HL-60 (cell line): Measurements from ENCODE around the gene ZNF256.
"Not testable (repeated sequence)": the region's sequence is repeated elsewhere in the genome, so short reads cannot be mapped to it uniquely, and the experiment has no call there.

Experiments
- DNase-seq, 2 experiments: peaks; one replicate each; pipeline ENCODE4 v3.0.0-alpha.2; 2010 to 2020; ENCODE audit warnings: low read depth in 1 of 2, low spot score in 1 of 2
- H3K27ac ChIP-seq: fragments of 250-450 bp; sonication (Bioruptor Pico); replicated peaks from 2 replicates; pipeline ENCODE4 v1.5.1; 2020; ENCODE audit warnings: mild to moderate bottlenecking, moderate library complexity
- H3K27me3 ChIP-seq: fragments of 250-450 bp; sonication (Bioruptor Pico); 2 replicates; pipeline ENCODE4 v1.5.1; 2021; ENCODE audit warnings: mild to moderate bottlenecking, moderate library complexity; ENCODE audit not compliant: insufficient read depth, poor library complexity, severe bottlenecking
- H3K4me3 ChIP-seq: replicated peaks from 2 replicates; pipeline ENCODE4 v1.5.1; 2011; ENCODE audit warnings: mild to moderate bottlenecking, control low read depth, low read length; ENCODE audit not compliant: insufficient read depth
- GABPA ChIP-seq: IDR thresholded peaks from 2 replicates; pipeline ENCODE4 v1.6.1; 2012; ENCODE audit warnings: low read depth
- POLR2AphosphoS5 ChIP-seq: IDR thresholded peaks from 2 replicates; pipeline ENCODE4 v1.6.1; 2012; ENCODE audit warnings: low read depth
- SPI1 ChIP-seq: IDR thresholded peaks from 2 replicates; pipeline ENCODE4 v1.6.1; 2012; ENCODE audit warnings: low read depth, mild to moderate bottlenecking, borderline replicate concordance
- TF ChIP-seq, protein P1 (sequence below): IDR thresholded peaks from 2 replicates; pipeline ENCODE4 v1.6.1; 2012; ENCODE audit warnings: low read depth; ENCODE audit not compliant: insufficient replicate concordance
- TF ChIP-seq, protein P2 (sequence below): IDR thresholded peaks from one replicate; pipeline ENCODE4 v1.5.1; 2011; ENCODE audit warnings: low read length, control low read depth, inconsistent platforms; ENCODE audit not compliant: insufficient read depth

The ZNF256 gene

DNA sequence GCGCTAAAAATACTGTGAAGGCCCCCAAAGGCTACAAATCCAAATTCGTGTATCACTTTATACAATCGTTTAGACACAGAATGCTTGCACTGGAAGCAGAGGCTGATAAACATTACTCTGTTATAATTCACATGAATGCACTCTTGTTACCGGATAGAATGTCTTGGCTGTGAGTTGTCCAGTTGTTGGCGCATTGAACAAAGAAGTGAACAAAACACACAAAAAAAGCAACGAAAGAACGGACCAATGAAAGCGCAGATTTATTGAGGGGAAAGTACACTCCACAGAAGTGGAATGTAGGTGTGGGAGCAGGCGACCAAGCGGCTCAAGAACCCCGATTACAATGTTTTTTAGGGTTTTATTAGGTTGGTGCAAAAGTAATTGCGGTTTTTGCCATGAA is 11.8 kb downstream of the ZNF256 start:
- H3K4me3 ChIP-seq = no peak overlapping the region
- no peak overlapping the region for H3K27ac ChIP-seq
- DNase-seq = no peak
- TF ChIP-seq SPI1 = no peak
- TF ChIP-seq, protein P1, sequence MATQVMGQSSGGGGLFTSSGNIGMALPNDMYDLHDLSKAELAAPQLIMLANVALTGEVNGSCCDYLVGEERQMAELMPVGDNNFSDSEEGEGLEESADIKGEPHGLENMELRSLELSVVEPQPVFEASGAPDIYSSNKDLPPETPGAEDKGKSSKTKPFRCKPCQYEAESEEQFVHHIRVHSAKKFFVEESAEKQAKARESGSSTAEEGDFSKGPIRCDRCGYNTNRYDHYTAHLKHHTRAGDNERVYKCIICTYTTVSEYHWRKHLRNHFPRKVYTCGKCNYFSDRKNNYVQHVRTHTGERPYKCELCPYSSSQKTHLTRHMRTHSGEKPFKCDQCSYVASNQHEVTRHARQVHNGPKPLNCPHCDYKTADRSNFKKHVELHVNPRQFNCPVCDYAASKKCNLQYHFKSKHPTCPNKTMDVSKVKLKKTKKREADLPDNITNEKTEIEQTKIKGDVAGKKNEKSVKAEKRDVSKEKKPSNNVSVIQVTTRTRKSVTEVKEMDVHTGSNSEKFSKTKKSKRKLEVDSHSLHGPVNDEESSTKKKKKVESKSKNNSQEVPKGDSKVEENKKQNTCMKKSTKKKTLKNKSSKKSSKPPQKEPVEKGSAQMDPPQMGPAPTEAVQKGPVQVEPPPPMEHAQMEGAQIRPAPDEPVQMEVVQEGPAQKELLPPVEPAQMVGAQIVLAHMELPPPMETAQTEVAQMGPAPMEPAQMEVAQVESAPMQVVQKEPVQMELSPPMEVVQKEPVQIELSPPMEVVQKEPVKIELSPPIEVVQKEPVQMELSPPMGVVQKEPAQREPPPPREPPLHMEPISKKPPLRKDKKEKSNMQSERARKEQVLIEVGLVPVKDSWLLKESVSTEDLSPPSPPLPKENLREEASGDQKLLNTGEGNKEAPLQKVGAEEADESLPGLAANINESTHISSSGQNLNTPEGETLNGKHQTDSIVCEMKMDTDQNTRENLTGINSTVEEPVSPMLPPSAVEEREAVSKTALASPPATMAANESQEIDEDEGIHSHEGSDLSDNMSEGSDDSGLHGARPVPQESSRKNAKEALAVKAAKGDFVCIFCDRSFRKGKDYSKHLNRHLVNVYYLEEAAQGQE = no peak
- TF ChIP-seq POLR2AphosphoS5 = no peak
- TF ChIP-seq, protein P2, sequence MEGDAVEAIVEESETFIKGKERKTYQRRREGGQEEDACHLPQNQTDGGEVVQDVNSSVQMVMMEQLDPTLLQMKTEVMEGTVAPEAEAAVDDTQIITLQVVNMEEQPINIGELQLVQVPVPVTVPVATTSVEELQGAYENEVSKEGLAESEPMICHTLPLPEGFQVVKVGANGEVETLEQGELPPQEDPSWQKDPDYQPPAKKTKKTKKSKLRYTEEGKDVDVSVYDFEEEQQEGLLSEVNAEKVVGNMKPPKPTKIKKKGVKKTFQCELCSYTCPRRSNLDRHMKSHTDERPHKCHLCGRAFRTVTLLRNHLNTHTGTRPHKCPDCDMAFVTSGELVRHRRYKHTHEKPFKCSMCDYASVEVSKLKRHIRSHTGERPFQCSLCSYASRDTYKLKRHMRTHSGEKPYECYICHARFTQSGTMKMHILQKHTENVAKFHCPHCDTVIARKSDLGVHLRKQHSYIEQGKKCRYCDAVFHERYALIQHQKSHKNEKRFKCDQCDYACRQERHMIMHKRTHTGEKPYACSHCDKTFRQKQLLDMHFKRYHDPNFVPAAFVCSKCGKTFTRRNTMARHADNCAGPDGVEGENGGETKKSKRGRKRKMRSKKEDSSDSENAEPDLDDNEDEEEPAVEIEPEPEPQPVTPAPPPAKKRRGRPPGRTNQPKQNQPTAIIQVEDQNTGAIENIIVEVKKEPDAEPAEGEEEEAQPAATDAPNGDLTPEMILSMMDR = no peak
- TF ChIP-seq GABPA = no peak
- H3K27me3 ChIP-seq = no peaks in the 10 kb centered on the region

DNA sequence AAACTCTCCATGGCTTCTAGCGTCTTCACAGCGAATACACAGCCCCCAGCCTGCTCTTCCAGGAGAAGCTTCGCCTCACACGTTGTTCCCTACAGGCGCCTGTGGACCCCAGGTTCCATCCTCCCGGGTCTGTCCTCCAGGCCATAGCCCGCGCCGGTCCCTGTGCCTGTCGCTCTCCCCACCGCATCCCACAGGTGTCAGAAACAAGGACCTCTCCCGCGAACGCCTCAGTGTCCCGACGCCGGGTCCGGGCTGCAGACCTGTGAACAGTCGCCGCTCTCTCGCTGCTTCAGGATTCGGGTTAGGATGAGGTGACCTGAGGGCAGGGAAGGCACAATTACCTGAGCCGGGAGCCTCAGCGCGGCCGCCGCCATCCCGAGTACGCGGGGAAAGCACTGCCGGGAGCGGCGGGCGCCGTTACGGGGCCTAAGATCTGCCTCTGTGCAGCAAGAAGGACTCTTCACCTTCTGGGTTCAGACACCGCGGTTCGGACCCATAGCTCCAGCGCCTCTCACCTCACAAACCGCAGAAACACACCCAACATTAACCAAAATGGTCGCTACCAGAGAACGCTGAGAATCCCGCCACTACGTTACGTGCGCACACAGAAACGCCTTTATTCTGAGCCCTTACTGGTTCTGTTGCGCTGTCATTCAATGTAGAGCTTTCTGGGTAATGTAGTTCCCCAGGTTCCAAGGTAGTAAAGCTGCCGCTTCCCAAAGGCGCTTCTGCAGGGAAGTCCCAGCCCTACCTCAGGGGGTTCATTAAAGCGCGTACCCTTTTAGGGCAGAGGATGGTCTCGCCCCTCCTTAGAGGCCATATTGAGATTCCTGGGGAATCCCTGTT is 12.5 kb downstream of the ZNF256 start, which contains the start of gene ZNF418:
Gene ZNF418, minus strand, starts transcription at position 583 of the 846 bp plus-strand sequence. CDS start 1,580 bp downstream, outside the sequence.
- TF ChIP-seq POLR2AphosphoS5 (peak; percentile 42; the same call in 1 of the 2 replicates), SPI1 (0 out of 2 replicates have a peak, but pooled peaks have one; percentile 2)
- TF ChIP-seq, protein P2 = no peak
- Histone ChIP-seq H3K27ac (peak within 1 kb of the TSS; percentile 62), H3K4me3 (peak within 1 kb of the TSS; percentile 50), H3K27me3 (no peaks in the 10 kb centered on the region)
- peak; percentile 76 to 82 for DNase-seq

DNA sequence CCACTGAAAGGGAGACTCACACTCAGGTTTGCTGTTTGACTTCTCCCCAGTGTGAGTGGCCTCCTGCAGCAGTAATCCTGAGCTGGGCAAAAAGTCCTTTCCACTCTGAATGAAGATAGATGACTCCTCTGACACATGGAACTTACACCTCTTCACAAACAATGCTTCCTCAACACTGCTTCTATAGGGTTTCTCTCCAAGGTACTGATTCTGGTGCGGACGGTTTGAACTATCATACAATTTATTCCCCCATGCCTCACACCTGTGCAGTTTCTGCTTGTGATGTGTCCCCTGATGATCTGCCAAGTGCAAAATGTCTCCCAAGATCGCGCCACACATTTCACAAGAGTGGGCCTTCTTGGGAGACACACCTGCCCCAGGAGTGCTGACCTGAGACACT is 19.9 kb downstream of the ZNF256 start:
- DNase-seq = no peak
- Histone ChIP-seq H3K27ac (no peak overlapping the region), H3K4me3 (no peak overlapping the region), H3K27me3 (no peaks in the 10 kb centered on the region)
- no peak for TF ChIP-seq GABPA
- TF ChIP-seq POLR2AphosphoS5 = no peak
- TF ChIP-seq, protein P1 = peak; percentile 78

DNA sequence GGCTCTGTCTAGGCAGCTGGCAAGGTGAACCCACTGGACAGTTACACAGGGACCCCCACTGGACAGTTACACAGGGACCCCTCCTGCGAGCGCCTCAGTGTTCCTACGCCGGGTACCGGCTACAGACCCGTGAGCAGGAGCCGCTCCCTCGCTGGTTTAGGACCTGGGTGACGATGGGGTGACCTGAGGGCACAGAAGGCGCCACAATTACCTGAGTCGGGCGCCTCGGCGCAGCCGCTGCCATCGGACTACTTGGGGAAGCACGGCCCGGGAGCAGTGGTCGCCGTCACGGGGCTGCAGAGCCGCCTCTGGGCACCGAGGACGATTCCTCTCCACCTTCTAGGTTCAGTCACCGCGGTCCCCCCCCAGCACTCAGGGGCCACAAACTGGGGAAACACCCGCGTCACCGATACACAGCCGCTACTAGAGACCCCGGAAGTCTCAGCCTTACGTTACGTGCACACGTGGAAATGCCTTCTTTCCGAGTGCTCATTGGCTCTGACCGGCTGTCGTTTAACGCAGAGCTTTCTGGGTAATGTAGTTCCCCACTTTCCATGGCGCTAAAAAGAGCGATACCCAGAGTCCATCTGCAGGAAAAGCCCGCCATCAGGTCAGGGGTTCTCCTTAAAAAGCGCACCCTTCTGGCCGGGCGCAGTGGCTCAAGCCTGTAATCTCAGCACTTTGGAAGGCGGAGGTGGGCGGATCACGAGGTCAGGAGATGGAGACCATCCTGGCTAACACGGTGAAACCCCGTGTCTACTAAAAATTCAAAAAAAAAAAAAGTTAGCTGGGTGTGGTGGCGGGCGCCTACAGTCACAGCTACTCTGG is 31.1 kb downstream of the ZNF256 start, which contains the start of gene ZNF417:
Gene ZNF417, minus strand, starts transcription at position 425 of the 828 bp plus-strand sequence. Its CDS starts 181 bp downstream, at position 244.
- peak within 1 kb of the TSS; percentile 88 for H3K27ac ChIP-seq
- TF ChIP-seq POLR2AphosphoS5 = peak; percentile 85
- TF ChIP-seq GABPA = peak; percentile 77
- not testable (repeated sequence) for H3K27me3 ChIP-seq
- DNase-seq = peak; percentile 96
- peak within 1 kb of the TSS; percentile 89 for H3K4me3 ChIP-seq
